Hepatocyte (in vitro differentiated cells): ENCODE measurements around the gene NAP1L1. TPM values are rescaled to one million over a fixed set of nuclear protein-coding genes. Genes with fewer than 3 reads are reported as not detected.

Source experiments
- DNase-seq: peaks from one replicate; pipeline ENCODE4 v3.0.0-alpha.2; 2016; ENCODE audit warnings: low spot score
- H2AFZ ChIP-seq: fragments of 200-600 bp; sonication (generic); 2 replicates; pipeline ENCODE4 v1.6.0; 2016; ENCODE audit warnings: antibody characterized with exemption, mild to moderate bottlenecking
- H3K27ac ChIP-seq: fragments of 200-600 bp; sonication (generic); 2 replicates; pipeline ENCODE4 v1.5.1; 2016; ENCODE audit warnings: mild to moderate bottlenecking
- H3K27me3 ChIP-seq: fragments of 200-600 bp; sonication (generic); 2 replicates; pipeline ENCODE4 v1.6.1; 2016
- H3K36me3 ChIP-seq: fragments of 200-600 bp; sonication (generic); replicated peaks from 2 replicates; pipeline ENCODE4 v1.5.1; 2016; ENCODE audit warnings: low read depth; ENCODE audit not compliant: insufficient read depth
- H3K4me1 ChIP-seq: fragments of 200-600 bp; sonication (generic); 2 replicates; pipeline ENCODE4 v1.5.1; 2016; ENCODE audit warnings: mild to moderate bottlenecking, moderate library complexity; ENCODE audit not compliant: insufficient read depth
- H3K4me2 ChIP-seq: fragments of 200-600 bp; sonication (generic); 2 replicates; pipeline ENCODE4 v1.6.0; 2016
- H3K4me3 ChIP-seq: fragments of 200-600 bp; sonication (generic); 2 replicates; pipeline ENCODE4 v1.5.1; 2016; ENCODE audit warnings: mild to moderate bottlenecking
- H3K79me2 ChIP-seq: fragments of 200-600 bp; sonication (generic); 2 replicates; pipeline ENCODE4 v1.6.0; 2017; ENCODE audit warnings: mild to moderate bottlenecking
- H3K9me2 ChIP-seq: fragments of 200-600 bp; sonication (generic); replicated peaks from 2 replicates; pipeline ENCODE4 v1.6.0; 2017; ENCODE audit warnings: mild to moderate bottlenecking; ENCODE audit not compliant: insufficient read depth
- H3K9me3 ChIP-seq: fragments of 200-600 bp; sonication (generic); 2 replicates; pipeline ENCODE4 v1.5.1; 2016; ENCODE audit warnings: low read depth, mild to moderate bottlenecking
- H4K20me1 ChIP-seq: fragments of 200-600 bp; sonication (generic); 2 replicates; pipeline ENCODE4 v1.6.0; 2016; ENCODE audit warnings: mild to moderate bottlenecking; ENCODE audit not compliant: insufficient read depth, poor library complexity, severe bottlenecking
- EZH2 ChIP-seq: fragments of 200-600 bp; sonication (generic); IDR thresholded peaks from 2 replicates; pipeline ENCODE4 v1.6.1; 2016; ENCODE audit warnings: antibody characterized with exemption, mild to moderate bottlenecking, borderline replicate concordance
- EZH2phosphoT487 ChIP-seq: fragments of 200-600 bp; sonication (generic); IDR thresholded peaks from one replicate; pipeline ENCODE4 v1.6.1; 2018; ENCODE audit warnings: antibody characterized with exemption, mild to moderate bottlenecking, low read depth, moderate library complexity; ENCODE audit not compliant: unreplicated experiment, severe bottlenecking
- WGBS: methylation state at CpG from one replicate; pipeline ENCODE4 v1.1.6; 2016; ENCODE audit warnings: low lambda C conversion rate; ENCODE audit errors: missing lambda C conversion rate; 5-methylcytosine and 5-hydroxymethylcytosine counted together
- polyA plus RNA-seq: library from polyadenylated mRNA; unstranded; fragments of >200 nt; fragmentation: Nextera tagmentation; extraction: Ambion mirVana; gene quantifications from 2 replicates; pipeline ENCODE4 v1.2.1, GENCODE V29; 2016
- total RNA-seq: library from RNA; depleted of rRNA; stranded (reverse); fragments of >200 nt; gene quantifications from 2 replicates; pipeline ENCODE4 v1.2.3, GENCODE V29; 2014
- TF ChIP-seq, protein P1 (sequence below): fragments of 200-600 bp; sonication (generic); IDR thresholded peaks from 2 replicates; pipeline ENCODE4 v1.5.1; 2016; ENCODE audit warnings: antibody characterized with exemption, mild to moderate bottlenecking; ENCODE audit not compliant: poor library complexity

NAP1L1 gene
- total and polyA plus RNA-seq, 2 experiments from 2014 or later: 117 to 352 TPM

GRCh38 chr12:76030341-76031080 is 54.0 kb downstream of the NAP1L1 start:
- TF ChIP-seq, protein P1, sequence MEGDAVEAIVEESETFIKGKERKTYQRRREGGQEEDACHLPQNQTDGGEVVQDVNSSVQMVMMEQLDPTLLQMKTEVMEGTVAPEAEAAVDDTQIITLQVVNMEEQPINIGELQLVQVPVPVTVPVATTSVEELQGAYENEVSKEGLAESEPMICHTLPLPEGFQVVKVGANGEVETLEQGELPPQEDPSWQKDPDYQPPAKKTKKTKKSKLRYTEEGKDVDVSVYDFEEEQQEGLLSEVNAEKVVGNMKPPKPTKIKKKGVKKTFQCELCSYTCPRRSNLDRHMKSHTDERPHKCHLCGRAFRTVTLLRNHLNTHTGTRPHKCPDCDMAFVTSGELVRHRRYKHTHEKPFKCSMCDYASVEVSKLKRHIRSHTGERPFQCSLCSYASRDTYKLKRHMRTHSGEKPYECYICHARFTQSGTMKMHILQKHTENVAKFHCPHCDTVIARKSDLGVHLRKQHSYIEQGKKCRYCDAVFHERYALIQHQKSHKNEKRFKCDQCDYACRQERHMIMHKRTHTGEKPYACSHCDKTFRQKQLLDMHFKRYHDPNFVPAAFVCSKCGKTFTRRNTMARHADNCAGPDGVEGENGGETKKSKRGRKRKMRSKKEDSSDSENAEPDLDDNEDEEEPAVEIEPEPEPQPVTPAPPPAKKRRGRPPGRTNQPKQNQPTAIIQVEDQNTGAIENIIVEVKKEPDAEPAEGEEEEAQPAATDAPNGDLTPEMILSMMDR: no peak
- TF ChIP-seq EZH2: no peak
- TF ChIP-seq EZH2phosphoT487: no peak

DNA sequence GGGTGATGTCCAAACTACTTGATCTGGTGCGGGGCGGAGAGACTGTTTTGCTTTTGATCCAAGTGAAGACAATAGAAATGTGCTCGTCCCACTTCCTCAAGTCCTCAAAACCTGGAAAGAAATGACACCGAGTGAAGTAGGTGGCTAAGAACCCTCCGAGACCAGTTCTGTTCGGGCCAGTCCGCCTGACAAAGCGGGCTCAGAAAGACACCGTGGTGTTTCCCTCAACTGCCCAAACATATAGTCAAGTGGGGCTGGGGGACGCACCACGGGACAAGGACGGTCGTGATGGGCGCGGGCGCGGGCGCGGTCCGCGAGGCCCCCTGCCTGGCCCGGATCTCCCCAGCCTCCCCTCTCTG is 54.5 kb downstream of the NAP1L1 start:
- 1% methylated on average over 22 of the region's 22 CpGs for WGBS
- H3K27ac ChIP-seq: peak overlapping the region; percentile 91
- H3K4me3 ChIP-seq: peak overlapping the region; percentile 74
- H3K9me3 ChIP-seq: no peaks in the 10 kb centered on the region
- no peaks in the 10 kb centered on the region for H3K36me3 ChIP-seq
- peak; percentile 35 for DNase-seq
- peaks cover 45% of the 10 kb centered on the region for H3K79me2 ChIP-seq
- no peaks in the 10 kb centered on the region for H3K9me2 ChIP-seq
- no peaks in the 10 kb centered on the region for H3K27me3 ChIP-seq
- H4K20me1 ChIP-seq: peaks cover 5% of the 10 kb centered on the region
- peaks cover 9% of the 10 kb centered on the region for H3K4me1 ChIP-seq
- H3K4me2 ChIP-seq: peak overlapping the region; percentile 91
- no peak for TF ChIP-seq EZH2
- TF ChIP-seq EZH2phosphoT487: no peak
- TF ChIP-seq, protein P1: no peak
- H2AFZ ChIP-seq: peak overlapping the region; percentile 37

More at GRCh38 chr12:76030341-76031080, 54.0 kb downstream of the NAP1L1 start:
- Histone ChIP-seq H3K27ac (peak overlapping the region; percentile 91), H3K9me2 (no peaks in the 10 kb centered on the region), H3K27me3 (no peaks in the 10 kb centered on the region), H4K20me1 (peaks cover 5% of the 10 kb centered on the region), H3K9me3 (no peaks in the 10 kb centered on the region), H3K4me3 (peak overlapping the region; percentile 74), H2AFZ (peak overlapping the region; percentile 37), H3K79me2 (peaks cover 45% of the 10 kb centered on the region), H3K4me1 (peaks cover 9% of the 10 kb centered on the region), H3K4me2 (peak overlapping the region; percentile 91), H3K36me3 (no peaks in the 10 kb centered on the region)
- WGBS: 2% methylated on average over 35 of the region's 40 CpGs
- DNase-seq: peak; percentile 25

GRCh38 chr12:76028571-76029277 is 55.8 kb downstream of the NAP1L1 start:
- H3K27me3 ChIP-seq: no peaks in the 10 kb centered on the region
- DNase-seq: no peak
- H3K4me1 ChIP-seq: peaks cover 9% of the 10 kb centered on the region
- TF ChIP-seq, protein P1: no peak
- no peak for TF ChIP-seq EZH2phosphoT487
- TF ChIP-seq EZH2: no peak
- no peaks in the 10 kb centered on the region for H3K36me3 ChIP-seq
- H3K27ac ChIP-seq: peak overlapping the region; percentile 91
- H3K9me3 ChIP-seq: no peaks in the 10 kb centered on the region
- WGBS: 34% methylated on average over 3 of the region's 3 CpGs
- peaks cover 40% of the 10 kb centered on the region for H3K79me2 ChIP-seq
- H3K9me2 ChIP-seq: no peaks in the 10 kb centered on the region
- no peak overlapping the region for H2AFZ ChIP-seq
- H3K4me3 ChIP-seq: peak overlapping the region; percentile 74
- peaks cover 5% of the 10 kb centered on the region for H4K20me1 ChIP-seq
- H3K4me2 ChIP-seq: peak overlapping the region; percentile 91
